ENCODE data around the gene NUP50. TPM values are rescaled to one million over a fixed set of nuclear protein-coding genes. Genes with fewer than 3 reads are reported as not detected.

The NUP50 gene
- total RNA-seq, 1 experiment from 2014 or later = 134 TPM

- Histone ChIP-seq H3K9ac (ENCODE audit: extremely low read depth, insufficient read length, low read length) (no peak overlapping the region), H3K9me3 (ENCODE audit: control insufficient read depth, low read depth, low read length) (no peaks in the 10 kb centered on the region), H2BK15ac (ENCODE audit: low read depth, low read length) (no peak overlapping the region), H3K4ac (ENCODE audit: low read depth, low read length) (no peak overlapping the region), H3K4me1 (ENCODE audit: insufficient read depth, low read length) (no peaks in the 10 kb centered on the region), H3K18ac (ENCODE audit: insufficient read length, low read depth, low read length) (no peak overlapping the region), H4K5ac (ENCODE audit: insufficient read length, low read depth, low read length) (no peak overlapping the region), H3T11ph (ENCODE audit: low read length) (no peak overlapping the region), H3K23ac (ENCODE audit: insufficient read length, low read depth, low read length) (no peak overlapping the region), H4K91ac (ENCODE audit: insufficient read length, low read depth, low read length) (no peak overlapping the region), H3K79me2 (ENCODE audit: insufficient read depth, low read length) (no peaks in the 10 kb centered on the region), H2BK120ac (ENCODE audit: low read depth, low read length, poor library complexity, severe bottlenecking) (no peak overlapping the region), H2AFZ (ENCODE audit: low read length) (no peak overlapping the region), H3K4me2 (ENCODE audit: insufficient read depth, insufficient read length, low read length) (no peak overlapping the region), H3K27ac (ENCODE audit: insufficient read length, low read depth, low read length) (no peak overlapping the region), H2BK5ac (ENCODE audit: insufficient read length, low read length) (no peak overlapping the region), H3K79me1 (ENCODE audit: insufficient read depth, low read depth, low read length, poor library complexity, severe bottlenecking) (no peaks in the 10 kb centered on the region), H3K56ac (ENCODE audit: insufficient read length, low read depth, low read length) (no peak overlapping the region), H3K14ac (ENCODE audit: insufficient read depth, low read length) (no peak overlapping the region), H2AK5ac (ENCODE audit: insufficient read length, low read length) (no peak overlapping the region), H2BK12ac (ENCODE audit: insufficient read length, low read depth, low read length) (no peak overlapping the region), H3K23me2 (ENCODE audit: insufficient read length, low read depth, low read length, poor library complexity, severe bottlenecking) (no peaks in the 10 kb centered on the region), H3K27me3 (ENCODE audit: insufficient read depth, low read length) (no peaks in the 10 kb centered on the region), H2BK20ac (ENCODE audit: low read depth, low read length, poor library complexity, severe bottlenecking) (no peak overlapping the region), H4K20me1 (ENCODE audit: control insufficient read depth, insufficient read depth, insufficient read length) (peaks cover 4% of the 10 kb centered on the region), H4K8ac (replicated peaks; ENCODE audit: insufficient read length, low read depth, low read length) (no peak overlapping the region)
- WGBS (ENCODE audit: extremely low coverage, insufficient read length, low lambda C conversion rate) = no CpG with 5 or more reads among the region's 6 CpGs
- Mint-ChIP-seq H3K4me3 (no peak overlapping the region), H3K4me1 (peaks cover 7 to 26% of the 10 kb centered on the region in 2 experiments), H3K27ac (no peak overlapping the region; a peak in 1 of 7 replicates), H3K9me3 (no peaks in the 10 kb centered on the region), H3K36me3 (ENCODE audit: insufficient read depth in 1 of 3, low read depth in 3 of 3) (peaks cover 0 to 16% (median 11%) of the 10 kb centered on the region in 3 experiments; a peak in 6 of 7 replicates), H3K27me3 (ENCODE audit: low read depth) (no peaks in the 10 kb centered on the region; the same call in 1 of the 2 replicates)
- TF ChIP-seq CTCF (conservative IDR thresholded peaks at IDR 0.05) = no peak
- DNase-seq = no peak
These were observed 42.5 kb downstream of the NUP50 start for GRCh38 chr22:45206233-45206632.
